K562 (cell line): Measurements from ENCODE around the gene RPS17. TPM values are rescaled to one million over a fixed set of nuclear protein-coding genes. Genes with fewer than 3 reads are reported as not detected.
"Not testable (repeated sequence)": the region's sequence is repeated elsewhere in the genome, so short reads cannot be mapped to it uniquely, and the experiment has no call there.

Experiments used
- ATAC-seq: fragments of 200-7000 bp; cut with Tn5 transposase; 3 replicates; pipeline ENCODE4 v1.9.1; 2020; ENCODE audit warnings: moderate library complexity
- BruUV-seq: library from RNA; stranded (reverse); fragments of 400-500 nt; replicated peaks from 2 replicates; lab custom pipeline; 2021; lab: Mats Ljungman, UMichigan
- CTCF ChIA-PET: fragments of 300-600 bp; formaldehyde crosslinking; extraction: SDS; loops from one replicate; lab custom pipeline; 2021; ENCODE audit warnings: low intra/inter-chr PET ratio; lab: Yijun Ruan, JAX
- POLR2A ChIA-PET: fragments of 300-600, 350-650 bp; sonication (Branson Sonifier 250); formaldehyde crosslinking; extraction: SDS; loops from one replicate; lab custom pipeline; 2021; ENCODE audit warnings: antibody characterized with exemption, inconsistent platforms; lab: Yijun Ruan, JAX
- DNase-seq, 4 experiments: peaks; one replicate each; pipeline versions ENCODE4 v3.0.0 to v3.0.0-alpha.2; 2011 to 2018; ENCODE audit warnings: low spot score in 3 of 4, mixed read lengths in 3 of 4; ENCODE audit errors: extremely low read depth in 1 of 4
- FAIRE-seq: peaks from 2 replicates; lab custom pipeline; 2011; peaks lifted over from hg19 to GRCh38; lab: Jason Lieb, UNC
- H2AFZ ChIP-seq: 2 replicates; pipeline ENCODE4 v1.6.0; 2011; ENCODE audit warnings: low read depth, low read length, control low read depth, inconsistent platforms
- H3K27ac ChIP-seq: fragments of 200-600 bp; 3 replicates; pipeline ENCODE4 v1.8.0; 2011; ENCODE audit warnings: low read depth, mild to moderate bottlenecking, control low read depth, inconsistent platforms, low read length, moderate library complexity, mixed read lengths; ENCODE audit errors: extremely low read depth
- H3K27me3 ChIP-seq, 2 experiments: fragments of 300-600 bp in 1 of 2; 2 replicates in 1 of 2; 3 replicates in 1 of 2; pipeline versions ENCODE4 v1.6.0 to v1.8.0; 2011; ENCODE audit warnings: inconsistent platforms in 2 of 2, low read length in 2 of 2, mild to moderate bottlenecking in 1 of 2, mixed read lengths in 1 of 2, moderate library complexity in 1 of 2; ENCODE audit not compliant: control insufficient read depth in 2 of 2, insufficient read depth in 2 of 2
- H3K36me3 ChIP-seq: fragments of 300-600 bp; 3 replicates; pipeline ENCODE4 v1.8.0; 2011; ENCODE audit warnings: mild to moderate bottlenecking, low read length, inconsistent platforms; ENCODE audit not compliant: control insufficient read depth, insufficient read depth
- H3K4me1 ChIP-seq, 2 experiments: fragments of 200-600 bp in 1 of 2; replicated peaks in 1 of 2; 2 replicates in 1 of 2; 3 replicates in 1 of 2; pipeline versions ENCODE4 v1.5.1 to v1.8.0; 2011; ENCODE audit warnings: inconsistent platforms in 2 of 2, low read length in 2 of 2, mild to moderate bottlenecking in 1 of 2, mixed read lengths in 1 of 2, moderate library complexity in 1 of 2; ENCODE audit not compliant: control insufficient read depth in 2 of 2, insufficient read depth in 2 of 2
- H3K4me2 ChIP-seq: 2 replicates; pipeline ENCODE4 v1.6.1; 2011; ENCODE audit warnings: low read length, control low read depth, inconsistent platforms, mixed read lengths; ENCODE audit not compliant: insufficient read depth
- H3K4me3 ChIP-seq: fragments of 200-600 bp; sonication (generic), shearing (Covaris generic); 2 replicates; pipeline ENCODE4 v1.5.1; 2016; ENCODE audit warnings: control low read depth, inconsistent platforms
- H3K79me2 ChIP-seq: fragments of 200-600 bp; 3 replicates; pipeline ENCODE4 v1.8.0; 2011; ENCODE audit warnings: low read length, inconsistent platforms; ENCODE audit not compliant: control insufficient read depth, insufficient read depth
- H3K9ac ChIP-seq, 2 experiments: 2 replicates each; pipeline versions ENCODE4 v1.6.0 to v1.6.1; 2011; ENCODE audit warnings: low read depth in 2 of 2, low read length in 2 of 2, control low read depth in 1 of 2, inconsistent platforms in 1 of 2, mild to moderate bottlenecking in 1 of 2, mixed read lengths in 1 of 2; ENCODE audit not compliant: insufficient read depth in 1 of 2
- H3K9me1 ChIP-seq: one replicate; pipeline ENCODE4 v1.6.0; 2011; ENCODE audit warnings: inconsistent platforms, mild to moderate bottlenecking, low read length, moderate library complexity; ENCODE audit not compliant: control insufficient read depth, insufficient read depth
- H3K9me3 ChIP-seq: replicated peaks from 2 replicates; pipeline ENCODE4 v1.5.1; 2011; ENCODE audit warnings: low read depth, low read length, inconsistent platforms; ENCODE audit not compliant: control insufficient read depth, insufficient read depth
- H4K20me1 ChIP-seq: replicated peaks from 2 replicates; pipeline ENCODE4 v1.6.1; 2011; ENCODE audit warnings: low read length, inconsistent platforms, mixed read lengths; ENCODE audit not compliant: control insufficient read depth, insufficient read depth
- ADNP ChIP-seq: fragments of 200-800 bp; sonication (Bioruptor generic); IDR thresholded peaks from 2 replicates; pipeline ENCODE4 v1.6.1; 2016; ENCODE audit warnings: missing genetic modification characterization, missing compliant biosample characterization
- BCOR ChIP-seq: fragments of 450-650 bp; IDR thresholded peaks from 2 replicates; pipeline ENCODE4 v1.6.1; 2016
- CEBPG ChIP-seq, 3 experiments: fragments of 200-800 bp in 1 of 3; sonication (Bioruptor generic) in 1 of 3; sonication (generic) in 1 of 3; formaldehyde crosslinking in 1 of 3; IDR thresholded peaks in 2 of 3; conservative IDR thresholded peaks in 1 of 3; 2 replicates each; pipeline versions ENCODE4 v1.6.1 to v1.8.0; 2016 to 2022; ENCODE audit warnings: missing compliant biosample characterization in 2 of 3, missing genetic modification characterization in 2 of 3, mild to moderate bottlenecking in 1 of 3, missing genetic modification reagents in 1 of 3
- HDAC2 ChIP-seq: fragments of 450-650 bp; IDR thresholded peaks from 2 replicates; pipeline ENCODE4 v1.6.1; 2016; ENCODE audit warnings: mild to moderate bottlenecking
- KDM1A ChIP-seq, 2 experiments: fragments of 450-650 bp; IDR thresholded peaks; 2 replicates each; pipeline ENCODE4 v1.6.1; 2016; ENCODE audit warnings: mild to moderate bottlenecking in 2 of 2
- NCOA1 ChIP-seq: fragments of 450-650 bp; IDR thresholded peaks from 2 replicates; pipeline ENCODE4 v1.6.1; 2016; ENCODE audit warnings: low read depth
- NR2C1 ChIP-seq, 2 experiments: fragments of 450-650 bp; IDR thresholded peaks; 2 replicates each; pipeline ENCODE4 v1.6.1; 2017; ENCODE audit warnings: mild to moderate bottlenecking in 2 of 2, antibody characterized with exemption in 1 of 2, inconsistent platforms in 1 of 2, missing compliant biosample characterization in 1 of 2, missing genetic modification characterization in 1 of 2
- RBFOX2 ChIP-seq: fragments of 200-400 bp; formaldehyde crosslinking; IDR thresholded peaks from 2 replicates; pipeline ENCODE4 v1.6.1; 2017; ENCODE audit warnings: low read depth, mild to moderate bottlenecking, low read length, moderate library complexity
- RBM25 ChIP-seq: fragments of 200-400 bp; formaldehyde crosslinking; IDR thresholded peaks from 2 replicates; pipeline ENCODE4 v1.6.1; 2018; ENCODE audit warnings: low read length, low read depth, moderate library complexity; ENCODE audit not compliant: severe bottlenecking
- SMARCA5 ChIP-seq: fragments of 450-650 bp; IDR thresholded peaks from 2 replicates; pipeline ENCODE4 v1.6.1; 2016
- TRIM24 ChIP-seq, 2 experiments: fragments of 450-650 bp; IDR thresholded peaks; 2 replicates each; pipeline ENCODE4 v1.6.1; 2016
- ZNF146 ChIP-seq: IDR thresholded peaks from one replicate; pipeline ENCODE4 v1.6.1; 2018; ENCODE audit warnings: missing compliant biosample characterization; ENCODE audit not compliant: unreplicated experiment
- WGBS: fragments of 100-300 bp; shearing (Covaris generic); methylation state at CpG from one replicate; pipeline ENCODE4 v1.1.6; 2016; ENCODE audit warnings: low coverage, mixed read lengths; ENCODE audit not compliant: insufficient coverage; ENCODE audit errors: missing lambda C conversion rate; 5-methylcytosine and 5-hydroxymethylcytosine counted together
- in situ Hi-C: fragments of 300-500 bp; cut with MboI; formaldehyde crosslinking; loops from 4 replicates; pipeline ENCODE4 v1.15.0; 2018; ENCODE audit warnings: inconsistent platforms, mixed read lengths
- intact Hi-C: fragments of 100-400 bp; cut with micrococcal nuclease; formaldehyde crosslinking; loops from 2 replicates; pipeline ENCODE4 v1.14.2; 2022
- polyA plus RNA-seq, 8 experiments: library from polyadenylated mRNA; depleted of rRNA in 4 of 8; stranded (reverse) in 5 of 8; unstranded in 3 of 8; fragments of >200 nt; fragmentation: Nextera tagmentation in 2 of 8; fragmentation: Illumina TruSeq in 1 of 8; extraction: Ambion mirVana in 2 of 8; extraction: Trizol in 1 of 8; gene quantifications; 2 replicates each; pipeline versions ENCODE4 v1.2.1 to v1.2.3, GENCODE V29; 2011 to 2014; ENCODE audit warnings: inconsistent platforms in 1 of 8, missing spikeins in 1 of 8
- total RNA-seq, 7 experiments: library from RNA; depleted of rRNA in 6 of 7; stranded (reverse); fragments of >200 nt in 6 of 7; fragmentation: Illumina TruSeq in 2 of 7; extraction: Trizol in 2 of 7; gene quantifications; 2 replicates each; pipeline versions ENCODE4 v1.2.1 to v1.2.3, GENCODE V29; 2011 to 2021; ENCODE audit warnings: low replicate concordance in 1 of 7

Gene RPS17
- total and polyA plus RNA-seq, 9 of the 15 experiments (the other 6 are each of a cell fraction or from before 2014, with no cell fraction given): 1,988 to 6,515 (median 5,229) TPM

GRCh38 chr15:82535151-82535550, 5.1 kb downstream of the RPS17 start:
- FAIRE-seq, H3K9me3 ChIP-seq, H3K4me2 ChIP-seq: not testable (repeated sequence)
- POLR2A ChIA-PET: interaction anchor here (2.0 kb wide), 1 partner anchor 37 kb away, joined by 6 read pairs; no protein-coding TSS in a partner anchor
- TF ChIP-seq RBFOX2: peak; percentile 4; the same call in 1 of the 2 replicates
- TF ChIP-seq, all 486 proteins: peak for 1; not testable (repeated sequence) for 485
- H3K27ac ChIP-seq, H3K4me3 ChIP-seq, DNase-seq, H2AFZ ChIP-seq, ATAC-seq, BruUV-seq, H3K27me3 ChIP-seq, H3K9ac ChIP-seq, intact Hi-C loops, H3K9me1 ChIP-seq, CTCF ChIA-PET, in situ Hi-C loops: not testable (repeated sequence)
- peaks cover 42% of the 10 kb centered on the region for H3K79me2 ChIP-seq
- H3K4me1 ChIP-seq: peaks cover 20 to 23% of the 10 kb centered on the region in 2 experiments; a peak in 4 of 5 replicates
- H3K36me3 ChIP-seq: peaks cover 66% of the 10 kb centered on the region
- H4K20me1 ChIP-seq: peaks cover 42% of the 10 kb centered on the region
- 84% methylated on average over 5 of the region's 5 CpGs for WGBS

GRCh38 chr15:82534457-82534861, 5.8 kb downstream of the RPS17 start:
- intact Hi-C loops: not testable (repeated sequence)
- POLR2A ChIA-PET: interaction anchor here (2.0 kb wide), 1 partner anchor 38 kb away, joined by 6 read pairs; no protein-coding TSS in a partner anchor

More at GRCh38 chr15:82534457-82534861, 5.8 kb downstream of the RPS17 start:
- FAIRE-seq; H3K9me3 ChIP-seq; H3K9me1 ChIP-seq; H3K9ac ChIP-seq; H3K27me3 ChIP-seq; BruUV-seq; CTCF ChIA-PET; H2AFZ ChIP-seq; H3K4me3 ChIP-seq; ATAC-seq; H3K4me2 ChIP-seq; TF ChIP-seq NR2C1 (IDR thresholded peaks at IDR 0.05): not testable (repeated sequence)
- Histone ChIP-seq H3K27ac (peak overlapping the region; percentile 39; the same call in 1 of the 3 replicates), H3K79me2 (peaks cover 35% of the 10 kb centered on the region), H3K36me3 (peaks cover 61% of the 10 kb centered on the region), H3K4me1 (peaks cover 20 to 23% of the 10 kb centered on the region in 2 experiments; a peak in 4 of 5 replicates), H4K20me1 (peaks cover 36% of the 10 kb centered on the region)
- in situ Hi-C loops: loop anchor here (5.0 kb wide), 1 partner anchor 468 kb away; no protein-coding TSS in a partner anchor
- 96% methylated on average over 3 of the region's 3 CpGs for WGBS
- peak in 1 of 4 experiments; percentile 12 for DNase-seq
- TF ChIP-seq BCOR (peak; percentile 84), KDM1A (IDR thresholded peaks at IDR 0.05) (peak; percentile 39 to 57; a peak in 2 of 4 replicates), SMARCA5 (peak; percentile 79), HDAC2 (peak; percentile 34; the same call in 1 of the 2 replicates), TRIM24 (IDR thresholded peaks at IDR 0.05) (peak; percentile 89 to 93), CEBPG (CRISPR knock-in tag; IDR thresholded peaks at IDR 0.05) (peak; percentile 67; the same call in 1 of the 2 replicates), CEBPG (tag; conservative IDR thresholded peaks at IDR 0.05 in 1 of 2, IDR thresholded peaks at IDR 0.05 in 1 of 2) (peak in 1 of 2 experiments; percentile 55; a peak in 1 of 4 replicates), NCOA1 (0 out of 2 replicates have a peak, but pooled peaks have one; percentile 16), ADNP (tag) (peak; percentile 73), RBM25 (peak; percentile 70), NR2C1 (tag; IDR thresholded peaks at IDR 0.05) (0 out of 2 replicates have a peak, but pooled peaks have one; percentile 31), ZNF146 (CRISPR knock-in tag) (peak; percentile 99)
